MM.1S (cell line): Measurements from ENCODE around the gene IPCEF1.

Experiments used
- CTCF ChIP-seq: fragments of 300-600 bp; sonication (generic); IDR thresholded peaks from 2 replicates; pipeline ENCODE4 v1.5.1; 2016; ENCODE audit warnings: antibody characterized with exemption, low read length, mixed read lengths
- EZH2 ChIP-seq: fragments of 300-600 bp; sonication (generic); optimal IDR thresholded peaks from 2 replicates; pipeline ENCODE3; 2017; ENCODE audit warnings: low read depth, mild to moderate bottlenecking, antibody characterized with exemption, low read length, mixed read lengths
- EZH2phosphoT487 ChIP-seq: fragments of 300-600 bp; sonication (generic); IDR thresholded peaks from 2 replicates; pipeline ENCODE4 v1.6.1; 2018; ENCODE audit warnings: antibody characterized with exemption, low read length

DNA sequence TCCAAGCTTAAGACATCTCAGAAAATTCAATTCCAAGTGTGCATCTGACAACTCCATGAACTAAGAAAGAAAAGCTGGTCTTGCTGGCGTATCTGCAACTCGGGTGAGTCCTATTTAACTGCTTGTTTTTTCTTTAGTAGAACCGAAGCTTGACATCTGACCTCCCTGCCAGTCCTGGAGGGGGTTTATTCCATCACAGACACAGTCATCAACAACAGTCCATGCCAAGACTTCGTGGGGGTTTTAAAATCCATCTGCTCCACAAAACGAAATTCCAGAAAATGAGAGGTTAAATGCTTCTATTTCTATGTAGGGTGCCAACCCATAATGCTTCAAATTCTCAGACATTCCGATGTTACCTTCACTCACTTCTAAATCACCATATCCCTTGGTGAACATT lies 133.9 kb downstream of the IPCEF1 start:
- no peak for TF ChIP-seq EZH2
- TF ChIP-seq CTCF = no peak
- TF ChIP-seq EZH2phosphoT487 = no peak
